Activated naive CD8-positive, alpha-beta T cell (primary cell): ENCODE data around the gene PRPF38B.

Source experiments
- H3K27ac Mint-ChIP-seq: one replicate; pipeline ENCODE4 v1.8.0; 2021; ENCODE audit warnings: mixed read lengths
- H3K27me3 Mint-ChIP-seq: one replicate; pipeline ENCODE4 v1.8.0; 2021; ENCODE audit warnings: mixed read lengths
- H3K36me3 Mint-ChIP-seq: one replicate; pipeline ENCODE4 v1.8.0; 2021; ENCODE audit warnings: mixed read lengths
- H3K4me1 Mint-ChIP-seq: one replicate; pipeline ENCODE4 v1.8.0; 2021; ENCODE audit warnings: low read depth, mixed read lengths
- H3K4me3 Mint-ChIP-seq: one replicate; pipeline ENCODE4 v1.8.0; 2021; ENCODE audit warnings: mild to moderate bottlenecking, mixed read lengths
- H3K9me3 Mint-ChIP-seq: one replicate; pipeline ENCODE4 v1.8.0; 2021; ENCODE audit warnings: low read depth, mixed read lengths

PRPF38B gene

DNA sequence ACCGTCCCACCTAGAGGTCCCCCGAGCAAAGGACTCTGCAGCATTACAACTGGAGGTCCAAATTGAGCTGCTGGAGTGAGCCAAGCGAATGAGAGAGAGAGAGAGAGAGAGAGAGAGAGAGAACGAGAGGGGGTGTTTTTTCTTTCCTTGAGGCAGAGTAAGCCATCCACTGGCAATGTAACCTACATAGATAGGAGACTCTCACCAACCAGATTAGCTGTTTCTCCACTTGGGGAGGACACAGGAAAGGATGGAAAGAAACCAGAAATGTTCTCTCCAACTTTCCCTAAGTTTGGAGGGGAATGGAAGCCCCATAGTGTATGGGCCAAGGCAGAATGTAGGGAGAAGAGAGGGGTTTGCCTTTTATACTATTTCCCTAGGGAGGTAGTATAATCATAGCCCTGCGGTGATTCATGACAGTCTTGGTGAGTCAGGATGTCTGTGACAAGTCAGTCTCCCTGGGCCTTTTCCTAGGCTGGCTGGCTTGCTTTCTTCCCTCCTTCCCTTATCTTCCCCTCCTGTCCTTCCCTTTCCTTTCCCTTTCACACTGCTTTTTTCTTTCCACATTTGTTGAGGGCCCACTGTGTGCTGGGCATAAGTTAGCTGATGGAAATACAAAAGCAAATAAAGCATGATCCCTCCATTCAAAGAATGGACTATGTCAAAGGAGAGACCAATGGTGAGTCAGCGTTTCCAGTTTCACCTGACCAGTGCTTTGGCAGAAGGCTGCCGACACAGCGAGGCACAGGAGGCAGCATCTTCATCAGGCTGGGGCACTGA lies 27.7 kb downstream of the PRPF38B start:
- Mint-ChIP-seq H3K27me3 (peaks cover 6% of the 10 kb centered on the region), H3K4me3 (no peak overlapping the region), H3K36me3 (peaks cover 2% of the 10 kb centered on the region), H3K27ac (no peak overlapping the region), H3K4me1 (no peaks in the 10 kb centered on the region), H3K9me3 (no peaks in the 10 kb centered on the region)

- Mint-ChIP-seq H3K36me3 (peaks cover 2% of the 10 kb centered on the region), H3K4me3 (no peak overlapping the region), H3K27ac (no peak overlapping the region), H3K9me3 (no peaks in the 10 kb centered on the region), H3K27me3 (no peaks in the 10 kb centered on the region), H3K4me1 (no peaks in the 10 kb centered on the region)
These were observed 30.2 kb downstream of the PRPF38B start for GRCh38 chr1:108722292-108722691.

DNA sequence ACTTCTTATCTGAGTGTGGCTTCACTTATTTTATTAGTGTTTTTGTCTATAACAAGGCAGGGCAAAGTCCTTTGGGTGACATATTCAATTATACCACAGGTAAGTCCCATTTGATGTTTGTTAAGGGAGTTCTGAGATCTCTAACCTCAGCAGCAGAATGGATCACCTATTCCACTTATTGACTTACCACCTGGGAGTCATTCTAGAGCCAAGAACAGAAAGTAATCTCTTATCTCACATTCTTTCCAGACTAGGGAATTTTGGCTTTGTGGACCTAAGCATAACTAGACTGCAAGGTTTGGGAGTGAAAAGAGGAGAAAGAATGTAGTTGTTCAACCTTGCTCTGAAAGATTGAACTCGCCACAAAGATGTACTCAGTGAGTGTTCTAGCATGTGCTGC lies 33.8 kb downstream of the PRPF38B start:
- H3K9me3 Mint-ChIP-seq: no peaks in the 10 kb centered on the region
- H3K27ac Mint-ChIP-seq: no peak overlapping the region
- peaks cover 5% of the 10 kb centered on the region for H3K27me3 Mint-ChIP-seq
- H3K4me1 Mint-ChIP-seq: no peaks in the 10 kb centered on the region
- no peak overlapping the region for H3K4me3 Mint-ChIP-seq
- no peaks in the 10 kb centered on the region for H3K36me3 Mint-ChIP-seq

DNA sequence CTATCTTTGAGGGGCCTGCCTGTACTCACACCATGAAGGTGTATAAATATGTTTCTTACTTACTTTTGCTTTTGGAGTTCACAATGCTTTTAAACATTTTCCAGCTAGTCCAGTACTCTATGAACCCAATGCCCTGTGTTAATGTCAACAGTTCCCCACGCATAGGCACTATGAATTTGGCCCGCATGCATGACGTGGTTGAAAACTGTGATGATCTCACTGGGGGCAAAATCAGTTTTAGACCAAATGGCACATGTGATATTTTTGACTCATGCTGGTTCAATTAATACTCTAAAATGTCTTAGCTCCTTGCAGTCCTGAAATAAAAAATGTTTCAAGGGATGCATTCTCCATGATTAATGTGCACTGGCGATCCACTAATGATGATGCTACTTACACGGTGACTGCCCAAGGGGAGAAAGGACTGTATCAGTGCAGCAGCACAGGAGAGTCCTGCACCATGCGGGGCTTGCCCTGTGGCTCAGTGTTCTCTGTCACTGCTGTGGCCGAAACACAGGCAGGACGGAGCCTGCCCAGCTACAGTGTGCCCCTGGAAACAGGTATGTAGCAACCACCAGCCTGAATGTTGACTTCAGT lies 36.3 kb downstream of the PRPF38B start:
- Mint-ChIP-seq H3K4me3 (no peak overlapping the region), H3K27ac (no peak overlapping the region), H3K36me3 (no peaks in the 10 kb centered on the region), H3K4me1 (no peaks in the 10 kb centered on the region), H3K9me3 (no peaks in the 10 kb centered on the region), H3K27me3 (peaks cover 5% of the 10 kb centered on the region)

DNA sequence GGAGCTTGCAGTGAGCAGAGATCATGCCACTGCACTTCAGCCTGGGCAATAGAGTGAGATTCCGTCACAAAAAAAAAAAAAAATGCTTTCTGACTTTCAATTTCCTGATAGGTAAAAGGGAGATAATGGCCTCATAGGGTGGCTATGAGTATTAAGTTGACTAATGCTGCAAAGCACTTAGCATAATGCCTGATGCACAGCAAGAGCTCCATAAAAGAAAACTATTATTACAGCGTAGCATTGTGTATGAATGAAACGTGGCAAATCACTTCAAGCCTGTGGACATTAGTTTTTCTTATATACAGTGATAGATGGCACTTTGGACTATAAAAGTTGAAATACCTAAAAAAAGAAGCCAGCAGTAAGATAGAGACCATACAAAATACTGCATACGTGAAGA lies 37.4 kb downstream of the PRPF38B start:
- no peaks in the 10 kb centered on the region for H3K36me3 Mint-ChIP-seq
- no peak overlapping the region for H3K4me3 Mint-ChIP-seq
- peaks cover 5% of the 10 kb centered on the region for H3K27me3 Mint-ChIP-seq
- H3K27ac Mint-ChIP-seq: no peak overlapping the region
- no peaks in the 10 kb centered on the region for H3K4me1 Mint-ChIP-seq
- H3K9me3 Mint-ChIP-seq: no peaks in the 10 kb centered on the region

DNA sequence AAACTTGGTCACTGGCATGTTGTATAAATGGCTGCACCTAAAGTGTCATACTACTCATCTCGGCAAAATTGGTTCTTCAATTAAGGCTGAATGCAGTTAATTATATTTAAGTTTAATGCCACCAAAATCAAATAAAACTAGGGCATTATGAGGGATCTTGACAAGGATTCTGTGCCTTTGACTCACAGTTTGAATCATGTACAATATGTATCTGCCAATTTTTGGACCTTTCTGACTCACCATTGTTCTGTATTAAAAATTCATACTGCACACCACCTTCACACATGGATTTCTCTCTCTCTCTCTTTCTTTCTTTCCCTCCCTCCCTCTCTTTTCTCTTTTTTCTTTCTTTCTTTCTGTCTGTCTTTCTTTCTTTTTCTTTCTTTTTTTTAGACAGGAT lies 40.3 kb downstream of the PRPF38B start:
- Mint-ChIP-seq H3K9me3 (no peaks in the 10 kb centered on the region), H3K4me3 (no peak overlapping the region), H3K27me3 (peaks cover 8% of the 10 kb centered on the region)

GRCh38 chr1:108734171-108734865 lies 42.2 kb downstream of the PRPF38B start:
- Mint-ChIP-seq H3K9me3 (no peaks in the 10 kb centered on the region), H3K4me1 (no peaks in the 10 kb centered on the region), H3K4me3 (no peak overlapping the region), H3K36me3 (no peaks in the 10 kb centered on the region), H3K27ac (no peak overlapping the region), H3K27me3 (peaks cover 5% of the 10 kb centered on the region)

More for the DNA sequence above, 40.3 kb downstream of the PRPF38B start:
- Mint-ChIP-seq H3K4me1 (no peaks in the 10 kb centered on the region), H3K36me3 (no peaks in the 10 kb centered on the region), H3K27ac (no peak overlapping the region)

DNA sequence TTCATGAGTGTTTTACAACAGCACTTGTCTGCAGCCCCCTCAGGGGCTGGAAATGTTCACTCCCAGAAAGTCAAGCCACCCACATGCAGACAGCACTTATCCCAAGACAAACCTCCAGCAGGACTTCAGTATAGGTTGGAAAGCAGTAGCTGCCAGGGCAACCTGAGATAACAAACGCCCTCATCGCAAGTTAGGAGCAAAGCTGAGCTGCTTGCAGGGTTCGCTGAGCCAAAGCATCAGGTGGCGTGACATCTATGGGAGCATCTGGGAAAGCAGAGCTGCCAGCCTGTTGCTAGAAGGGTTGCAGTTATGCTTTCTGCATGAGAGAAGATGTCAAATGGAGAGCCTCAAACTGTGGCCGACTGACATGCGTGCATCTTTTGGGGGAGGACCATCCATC lies 50.1 kb downstream of the PRPF38B start:
- no peak overlapping the region for H3K27ac Mint-ChIP-seq
- no peaks in the 10 kb centered on the region for H3K36me3 Mint-ChIP-seq
- no peaks in the 10 kb centered on the region for H3K27me3 Mint-ChIP-seq
- H3K4me3 Mint-ChIP-seq: no peak overlapping the region
- no peaks in the 10 kb centered on the region for H3K9me3 Mint-ChIP-seq
- peaks cover 6% of the 10 kb centered on the region for H3K4me1 Mint-ChIP-seq

- H3K27ac Mint-ChIP-seq: peak overlapping the region; percentile 99
- no peaks in the 10 kb centered on the region for H3K27me3 Mint-ChIP-seq
- H3K9me3 Mint-ChIP-seq: no peaks in the 10 kb centered on the region
- peaks cover 36% of the 10 kb centered on the region for H3K4me1 Mint-ChIP-seq
- peaks cover 2% of the 10 kb centered on the region for H3K36me3 Mint-ChIP-seq
- peak overlapping the region; percentile 99 for H3K4me3 Mint-ChIP-seq
These were observed 53.9 kb downstream of the PRPF38B start for GRCh38 chr1:108745980-108746381.

- H3K4me3 Mint-ChIP-seq: peak within 1 kb of the TSS; percentile 99
- H3K27me3 Mint-ChIP-seq: no peaks in the 10 kb centered on the region
- H3K36me3 Mint-ChIP-seq: peaks cover 2% of the 10 kb centered on the region
- H3K4me1 Mint-ChIP-seq: peaks cover 37% of the 10 kb centered on the region
- H3K9me3 Mint-ChIP-seq: no peaks in the 10 kb centered on the region
- H3K27ac Mint-ChIP-seq: peak within 1 kb of the TSS; percentile 99
These were observed 54.5 kb downstream of the PRPF38B start, which contains the start of gene STXBP3 for GRCh38 chr1:108746382-108747170. Gene STXBP3, plus strand, starts transcription at chr1:108746674. Its CDS starts 64 bp downstream, at chr1:108746738.

- H3K27me3 Mint-ChIP-seq: no peaks in the 10 kb centered on the region
- H3K27ac Mint-ChIP-seq: peak overlapping the region; percentile 96
- H3K9me3 Mint-ChIP-seq: no peaks in the 10 kb centered on the region
- H3K36me3 Mint-ChIP-seq: peaks cover 2% of the 10 kb centered on the region
- H3K4me3 Mint-ChIP-seq: peak overlapping the region; percentile 99
- peaks cover 37% of the 10 kb centered on the region for H3K4me1 Mint-ChIP-seq
These were observed 55.2 kb downstream of the PRPF38B start for GRCh38 chr1:108747171-108747850.

DNA sequence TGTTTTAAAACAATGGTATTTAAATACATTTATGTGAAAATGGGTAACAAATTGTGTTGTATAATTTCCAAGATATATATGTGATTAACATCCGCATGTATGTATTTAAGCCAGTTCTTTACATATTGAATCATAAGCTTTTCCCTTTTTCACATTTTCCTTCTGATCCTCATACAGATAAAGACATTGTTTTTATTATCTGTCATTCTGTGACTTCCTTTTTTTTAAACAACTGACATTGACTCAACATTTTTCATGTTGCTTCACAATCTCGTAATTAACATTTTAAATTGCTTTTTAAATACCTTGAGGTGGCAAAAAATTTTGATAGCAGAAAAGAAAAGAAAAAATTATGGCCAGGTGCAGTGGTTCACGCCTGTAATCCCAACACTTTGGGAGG lies 55.8 kb downstream of the PRPF38B start:
- peak overlapping the region; percentile 46 for H3K27ac Mint-ChIP-seq
- H3K4me3 Mint-ChIP-seq: peak overlapping the region; percentile 99
- H3K9me3 Mint-ChIP-seq: no peaks in the 10 kb centered on the region
- H3K36me3 Mint-ChIP-seq: peaks cover 2% of the 10 kb centered on the region
- H3K4me1 Mint-ChIP-seq: peaks cover 41% of the 10 kb centered on the region
- no peaks in the 10 kb centered on the region for H3K27me3 Mint-ChIP-seq

DNA sequence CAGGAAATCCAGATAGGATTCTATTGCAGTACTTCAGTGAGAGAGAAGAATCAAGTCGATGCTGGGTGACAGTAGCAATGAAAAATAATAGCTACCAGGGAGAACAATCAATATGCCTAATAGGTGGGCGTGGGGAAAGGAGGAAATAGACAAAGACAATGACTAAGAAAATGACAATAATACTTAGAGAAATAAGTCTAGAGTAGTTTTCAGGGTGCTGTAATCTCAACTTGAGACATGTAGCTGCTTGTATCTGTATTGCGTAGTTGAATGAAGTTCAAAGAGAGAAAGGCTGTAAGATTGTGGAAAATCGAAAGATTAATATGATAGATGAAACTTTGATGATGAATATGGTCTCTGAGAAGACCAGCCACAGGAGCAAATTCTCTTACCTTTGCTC lies 57.0 kb downstream of the PRPF38B start:
- H3K9me3 Mint-ChIP-seq: no peaks in the 10 kb centered on the region
- peak overlapping the region; percentile 99 for H3K4me3 Mint-ChIP-seq
- peaks cover 41% of the 10 kb centered on the region for H3K4me1 Mint-ChIP-seq
- H3K36me3 Mint-ChIP-seq: peaks cover 2% of the 10 kb centered on the region
- H3K27ac Mint-ChIP-seq: peak overlapping the region; percentile 8
- H3K27me3 Mint-ChIP-seq: no peaks in the 10 kb centered on the region

- Mint-ChIP-seq H3K9me3 (no peaks in the 10 kb centered on the region), H3K36me3 (peaks cover 4% of the 10 kb centered on the region), H3K27ac (no peak overlapping the region), H3K27me3 (no peaks in the 10 kb centered on the region), H3K4me1 (peaks cover 43% of the 10 kb centered on the region), H3K4me3 (no peak overlapping the region)
These were observed 58.5 kb downstream of the PRPF38B start for GRCh38 chr1:108750476-108751181.
